GM19240 (cell line): ENCODE measurements around the gene CIAO2B.

Source experiments
- DNase-seq: peaks from one replicate; pipeline ENCODE4 v3.0.0; 2011; ENCODE audit warnings: low spot score; ENCODE audit not compliant: insufficient read length

CIAO2B gene

DNA sequence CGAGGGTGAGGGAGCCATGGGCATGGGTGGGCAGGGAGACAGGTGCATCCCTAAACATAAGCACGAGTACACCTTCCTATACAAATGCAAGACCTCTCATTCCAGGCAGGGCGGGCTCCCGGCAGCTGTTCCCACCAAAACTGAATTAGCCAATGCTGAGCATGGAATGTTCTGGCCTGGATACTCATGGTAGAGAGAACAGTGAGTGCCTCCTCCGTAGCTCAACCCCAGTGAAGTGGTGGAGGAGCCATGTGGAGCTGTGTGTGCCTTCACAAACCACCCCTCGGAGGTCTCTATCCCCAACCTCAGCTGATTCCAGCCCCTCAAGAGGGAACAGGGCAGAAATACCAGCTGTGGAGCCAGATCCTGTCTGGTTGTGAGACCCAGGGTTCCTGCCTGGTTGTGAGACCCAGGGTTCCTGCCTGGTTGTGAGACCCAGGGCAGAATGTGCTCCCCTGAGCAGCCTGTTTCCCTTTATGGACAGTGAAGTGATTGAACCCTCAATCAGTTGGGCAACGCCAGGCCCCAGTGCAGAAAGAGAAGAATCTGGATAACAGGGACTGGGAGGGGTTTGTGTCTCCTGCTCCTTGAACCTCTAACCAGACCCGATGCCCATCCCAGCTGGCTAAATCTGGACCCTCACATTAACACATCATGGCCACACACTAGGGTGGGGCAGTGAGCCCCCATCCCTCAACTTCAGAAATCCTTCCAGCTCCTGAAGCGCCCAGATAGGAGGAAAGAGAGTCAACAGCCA lies 13.1 kb downstream of the CIAO2B start:
- no peak for DNase-seq

- no peak for DNase-seq
Measured at GRCh38 chr16:66920299-66920590, 14.0 kb downstream of the CIAO2B start.

- no peak for DNase-seq
Measured at GRCh38 chr16:66919569-66920298, 14.5 kb downstream of the CIAO2B start.

DNA sequence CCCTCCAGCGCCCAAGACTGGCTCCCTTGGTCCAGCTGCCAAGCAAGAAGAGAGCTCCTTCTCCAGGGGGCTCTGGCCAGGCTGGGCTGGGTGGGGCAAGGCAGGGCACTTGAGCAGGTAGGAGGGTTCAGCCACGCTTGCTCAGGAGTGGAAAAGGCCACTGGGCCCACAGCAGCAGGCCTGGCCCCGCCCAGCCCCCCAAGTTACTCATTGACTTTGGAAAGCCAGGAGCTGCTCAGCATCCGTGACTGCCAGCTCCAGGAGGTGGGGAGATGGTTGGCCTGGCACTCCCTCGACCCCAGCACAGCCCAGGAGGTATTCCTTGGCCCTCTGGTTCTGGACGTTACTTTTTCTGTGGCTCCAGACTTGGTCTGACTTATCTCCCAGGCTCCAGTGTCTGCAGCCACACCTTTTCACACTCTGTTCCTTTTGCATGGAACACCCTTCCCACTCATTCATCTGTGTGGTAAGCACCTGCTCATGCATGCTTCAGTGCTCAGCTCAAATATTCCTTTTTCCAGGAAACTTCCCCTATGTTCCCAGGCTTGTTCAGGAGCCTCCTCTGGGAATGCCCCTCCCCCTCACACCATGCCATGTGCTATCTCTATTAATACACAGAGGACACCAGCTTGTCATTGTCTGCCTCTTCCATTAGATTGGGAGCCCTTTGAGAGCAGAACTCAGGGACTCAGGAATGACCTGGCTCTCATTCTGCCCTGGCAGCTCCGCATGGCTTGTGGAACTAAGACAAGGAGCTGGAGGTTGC lies 15.2 kb downstream of the CIAO2B start, which contains the start of gene CDH16:
TSS of gene CDH16 (minus strand) at position 83 of the 766 bp plus-strand sequence. CDS start 820 bp downstream, outside the sequence.
- no peak for DNase-seq

GRCh38 chr16:66918355-66918754 lies 15.8 kb downstream of the CIAO2B start:
- DNase-seq: no peak

GRCh38 chr16:66917741-66918140 lies 16.5 kb downstream of the CIAO2B start:
- no peak for DNase-seq

GRCh38 chr16:66916518-66916917 lies 17.7 kb downstream of the CIAO2B start:
- no peak for DNase-seq

- DNase-seq: no peak
Measured at GRCh38 chr16:66915041-66915440, 19.2 kb downstream of the CIAO2B start.

DNA sequence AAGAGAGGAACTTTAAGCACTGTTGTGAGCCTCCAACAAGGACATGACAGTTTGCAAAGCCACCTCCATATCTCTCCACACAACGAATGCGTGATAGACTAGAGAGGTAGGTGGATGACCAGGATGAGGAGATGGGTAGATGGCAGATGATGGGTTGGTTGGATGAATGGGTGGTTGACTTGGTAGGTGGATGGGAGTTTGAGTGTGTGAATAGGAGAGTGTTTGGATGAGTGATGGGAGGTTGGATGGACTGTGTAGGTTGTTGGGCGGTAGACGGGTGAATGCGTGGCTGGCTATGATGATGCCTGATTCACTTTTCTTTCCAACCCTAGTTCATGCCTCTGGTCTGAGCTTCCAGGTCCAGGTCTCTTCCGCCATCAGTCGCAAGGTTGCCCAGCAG lies 19.7 kb downstream of the CIAO2B start:
- no peak for DNase-seq

GRCh38 chr16:66913711-66914110 lies 20.5 kb downstream of the CIAO2B start:
- no peak for DNase-seq

- no peak for DNase-seq
Measured at GRCh38 chr16:66913081-66913480, 21.1 kb downstream of the CIAO2B start.

DNA sequence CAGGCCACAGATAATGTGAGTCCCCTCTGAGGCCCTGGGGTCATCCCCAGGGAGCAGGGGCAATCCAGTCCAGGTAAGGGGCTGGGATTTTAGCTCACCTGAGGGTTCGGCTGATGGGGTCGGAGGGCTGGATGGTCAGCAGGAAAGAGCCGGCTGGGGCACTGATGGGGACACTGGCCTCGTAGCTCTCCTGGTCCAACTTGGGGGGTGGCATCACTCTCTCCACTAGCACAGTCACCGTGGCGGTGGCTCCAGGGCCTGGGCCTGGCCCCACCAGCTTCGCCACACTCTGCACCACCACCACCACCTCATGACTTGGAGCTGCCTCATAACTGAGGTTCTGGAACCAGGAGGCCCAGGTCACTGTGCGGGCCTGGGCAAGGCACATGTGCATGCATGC lies 22.4 kb downstream of the CIAO2B start:
- DNase-seq: no peak

GRCh38 chr16:66911112-66911511 lies 23.1 kb downstream of the CIAO2B start:
- no peak for DNase-seq

DNA sequence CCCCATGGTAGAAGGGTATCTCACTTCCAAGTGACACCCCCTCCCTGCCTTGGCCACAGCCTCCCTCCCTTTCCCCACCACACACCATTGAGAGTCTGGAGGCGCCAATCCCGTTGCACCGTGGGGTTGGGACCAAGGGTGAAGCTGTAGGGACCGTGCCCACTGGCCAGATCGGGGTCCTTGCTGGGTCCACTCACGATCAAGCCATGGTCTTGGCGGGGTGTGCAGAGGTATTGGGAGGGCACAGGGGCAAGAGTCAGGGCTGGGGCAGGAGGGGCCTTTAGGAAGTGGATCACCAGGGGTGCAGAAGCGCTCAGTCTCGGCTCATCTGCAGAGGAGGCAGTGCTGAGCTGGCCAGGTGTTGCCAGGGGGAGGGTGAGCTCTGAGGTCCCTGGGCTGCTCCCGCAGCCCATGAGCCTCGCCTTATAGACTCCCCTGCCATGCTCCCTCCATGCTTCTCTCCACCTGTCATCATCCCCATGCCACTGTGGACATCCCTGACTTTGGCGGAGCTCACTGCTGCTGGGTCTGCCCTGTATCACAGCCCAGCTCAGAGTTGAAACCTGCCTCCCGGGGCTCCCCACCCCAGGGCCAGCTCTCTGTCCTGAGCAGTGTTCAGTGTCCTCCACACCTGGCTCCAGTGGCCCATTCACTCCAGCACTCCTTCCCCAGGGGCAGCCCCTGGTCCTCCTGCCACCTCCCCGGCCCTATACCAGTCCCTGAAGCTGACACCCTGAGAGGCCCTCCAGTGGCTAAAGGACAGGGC lies 23.8 kb downstream of the CIAO2B start:
- DNase-seq: no peak

GRCh38 chr16:66908762-66909559 lies 25.2 kb downstream of the CIAO2B start:
- DNase-seq: no peak

DNA sequence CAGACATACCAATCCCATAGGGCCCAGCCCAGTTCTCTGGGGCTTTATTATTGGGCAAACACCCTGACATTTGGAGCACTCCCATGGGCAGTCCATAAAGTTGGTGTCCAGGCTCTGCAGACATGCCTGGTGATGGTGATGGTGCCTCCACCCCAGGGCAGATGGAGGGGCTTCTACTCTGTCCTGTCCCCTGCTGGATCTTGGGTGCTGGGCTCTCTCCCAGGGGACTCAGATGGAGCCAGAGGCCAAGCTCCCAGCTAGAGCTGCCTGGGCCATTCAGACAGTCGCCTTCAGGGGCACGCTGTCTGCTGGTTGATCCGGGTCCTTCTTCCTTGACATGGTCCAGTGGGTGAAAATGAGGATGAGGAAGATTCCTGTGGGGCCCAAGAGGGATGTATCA lies 26.1 kb downstream of the CIAO2B start:
- DNase-seq: no peak

- no peak for DNase-seq
Measured at GRCh38 chr16:66906916-66907836, 27.0 kb downstream of the CIAO2B start.

- DNase-seq: no peak
Measured at GRCh38 chr16:66905633-66906539, 28.3 kb downstream of the CIAO2B start.
